ENCODE measurements around the gene SIPA1L3.
"Not testable (repeated sequence)": the region's sequence is repeated elsewhere in the genome, so short reads cannot be mapped to it uniquely, and the experiment has no call there.

The SIPA1L3 gene

DNA sequence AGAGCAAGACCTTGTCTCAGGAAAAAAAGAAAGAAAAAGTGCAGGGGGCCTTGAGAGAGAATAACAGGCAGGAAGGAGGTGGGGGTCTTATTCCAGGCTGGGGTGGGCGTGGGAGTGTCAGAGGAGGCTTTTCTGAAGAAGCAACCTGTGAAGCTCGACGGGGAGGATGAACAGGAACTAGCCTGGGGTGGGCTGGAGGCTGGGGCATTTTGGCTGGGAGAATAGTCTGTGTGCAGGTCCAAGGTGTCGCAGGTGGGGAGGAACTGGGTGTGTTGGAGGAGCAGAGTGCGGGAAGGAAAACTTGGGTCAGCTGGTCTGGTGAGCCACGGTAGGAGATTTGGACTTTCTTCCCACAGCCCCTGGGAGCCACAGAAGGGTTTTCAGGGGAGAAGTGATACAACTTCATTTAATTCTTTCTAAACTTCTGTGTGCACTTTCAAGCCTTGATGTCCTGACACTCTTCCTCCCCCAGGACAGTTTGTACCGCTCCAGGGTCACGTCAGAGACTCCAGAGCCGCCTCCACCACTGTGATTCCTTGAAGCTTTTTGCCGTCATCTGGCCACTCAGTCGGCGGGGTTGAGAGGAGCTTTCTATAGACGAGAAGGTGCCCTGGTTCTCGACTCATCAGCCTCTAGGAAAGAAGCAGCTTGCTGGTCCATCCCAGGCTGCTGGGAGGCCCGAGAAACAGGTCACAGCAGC is 138.7 kb downstream of the SIPA1L3 start:
- DNase-seq (ENCODE audit: low read depth): no peak

DNA sequence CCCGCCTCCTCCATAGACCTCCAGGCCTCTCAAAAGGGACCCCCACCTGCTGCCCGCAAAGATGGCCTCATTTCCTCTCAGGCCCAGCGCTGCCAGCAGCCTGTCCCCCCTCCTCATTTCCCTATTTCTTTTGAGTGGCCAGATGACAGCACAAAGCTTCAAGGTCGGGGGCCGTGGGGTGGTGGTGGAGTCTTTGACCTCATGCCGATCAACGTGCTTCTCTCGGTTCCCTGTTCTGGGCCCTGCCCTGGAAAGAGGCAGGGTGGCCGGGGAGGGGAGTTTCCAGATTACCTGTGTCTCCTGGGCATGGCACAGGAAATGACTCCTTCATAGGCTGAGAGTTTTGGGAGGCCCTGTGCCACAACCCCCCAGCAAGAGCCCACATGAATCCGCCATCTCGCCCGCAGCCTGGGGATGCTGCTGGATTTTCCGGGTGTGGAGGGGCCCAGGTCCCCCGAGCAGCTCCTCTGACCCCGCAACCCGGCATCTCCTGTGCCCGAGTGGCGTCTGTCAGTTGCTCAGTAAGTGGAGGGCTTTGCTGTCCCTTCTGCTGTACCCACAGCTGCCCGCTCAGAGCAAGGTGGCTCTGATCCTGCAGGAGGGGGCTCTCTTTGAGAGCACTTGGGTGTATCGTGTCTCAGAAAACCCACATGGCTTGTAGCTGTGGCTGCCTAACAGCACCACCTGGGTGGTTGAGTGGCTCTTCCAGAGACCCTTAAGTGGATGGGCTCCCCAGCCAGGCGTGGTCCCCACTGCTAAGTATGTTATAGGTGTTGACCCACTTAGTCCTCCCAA is 139.4 kb downstream of the SIPA1L3 start:
- DNase-seq (ENCODE audit: low read depth): no peak

DNA sequence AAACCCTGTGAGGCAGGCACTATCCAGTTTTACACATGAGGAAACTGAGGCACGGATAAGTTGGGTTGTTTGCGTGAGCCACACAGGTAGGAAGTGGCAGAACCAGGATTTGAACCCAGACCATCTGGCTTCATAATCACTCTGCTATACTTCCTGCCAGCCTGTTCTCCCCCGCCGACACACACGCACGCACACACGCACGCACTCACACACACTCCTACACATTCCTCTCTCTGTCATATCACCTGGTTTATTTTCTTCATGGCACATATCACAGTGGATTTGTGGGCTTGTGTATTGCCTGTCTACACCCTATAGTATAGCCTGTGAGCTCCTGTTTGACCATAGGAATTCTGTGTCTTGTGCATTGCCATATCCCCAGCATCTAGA is 140.0 kb downstream of the SIPA1L3 start:
- no peak for DNase-seq (ENCODE audit: low read depth)

DNA sequence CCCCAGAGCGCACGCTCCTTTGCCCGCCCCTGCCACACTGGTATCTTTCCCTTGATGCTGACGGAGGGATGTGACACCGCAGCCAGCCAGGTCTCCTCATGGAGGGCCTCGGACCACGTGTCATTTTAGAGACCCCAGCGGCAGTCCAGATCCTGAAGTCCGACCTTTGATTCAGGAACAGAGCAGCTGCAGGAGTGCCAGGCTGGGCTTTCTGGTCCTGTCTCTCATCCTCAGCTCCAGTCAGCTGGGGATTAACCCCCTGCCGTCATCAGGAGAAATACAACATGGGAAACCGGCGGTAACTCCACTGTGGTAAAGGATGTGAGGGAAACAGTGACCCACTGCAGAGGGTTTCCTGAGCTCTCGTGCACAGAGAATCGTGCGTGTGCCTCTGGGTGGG is 140.6 kb downstream of the SIPA1L3 start:
- no peak for DNase-seq (ENCODE audit: low read depth)

DNA sequence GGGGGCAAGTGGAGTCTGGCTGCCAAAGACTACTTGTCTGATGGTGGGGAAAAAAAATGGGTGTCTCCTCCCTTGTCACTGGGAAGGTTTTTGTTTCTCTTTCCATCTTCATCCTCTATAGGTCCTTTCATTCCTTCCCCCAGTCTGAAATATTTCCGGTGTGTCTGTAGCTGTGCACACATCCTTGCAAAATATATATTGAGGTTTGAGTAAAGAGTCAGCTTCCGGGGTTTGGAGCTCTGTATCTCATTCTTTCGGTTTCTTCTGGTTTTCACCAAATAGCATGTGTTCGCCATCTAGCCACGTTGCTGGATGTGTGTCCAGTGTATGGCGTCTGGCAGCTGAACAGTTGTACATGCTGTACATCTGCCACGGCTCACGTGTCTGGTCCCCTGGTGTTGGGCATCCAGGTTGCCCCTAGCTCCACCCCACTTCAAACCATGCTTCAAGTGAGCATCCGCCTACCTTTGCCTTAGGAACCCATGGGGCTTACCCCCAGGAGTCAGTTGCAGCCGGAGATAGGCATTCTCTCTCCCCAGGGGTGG is 142.2 kb downstream of the SIPA1L3 start:
- DNase-seq (ENCODE audit: low read depth): no peak

GRCh38 chr19:38055010-38055409 is 148.0 kb downstream of the SIPA1L3 start:
- no peak for DNase-seq (ENCODE audit: low read depth)

- DNase-seq (ENCODE audit: low read depth): no peak
Observed at GRCh38 chr19:38055655-38056521, 148.9 kb downstream of the SIPA1L3 start.

DNA sequence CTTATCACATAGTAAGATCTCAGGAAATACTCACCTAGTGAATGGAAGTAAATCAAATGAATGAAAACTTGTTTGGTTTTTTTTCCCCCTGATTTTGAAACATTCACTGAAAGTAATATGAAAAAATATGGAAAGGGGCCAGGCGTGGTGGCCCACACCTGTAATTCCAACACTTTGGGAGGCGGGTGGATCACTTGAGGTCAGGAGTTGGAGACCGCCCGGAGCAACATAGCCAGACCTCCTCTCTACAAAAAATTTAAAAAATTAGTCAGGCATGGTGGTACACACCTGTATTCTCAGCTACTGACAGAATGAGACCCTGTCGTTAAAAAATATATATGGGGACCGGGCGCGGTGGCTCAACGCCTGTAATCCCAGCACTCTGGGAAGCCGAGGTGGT is 149.6 kb downstream of the SIPA1L3 start:
- no peak for DNase-seq (ENCODE audit: low read depth)

DNA sequence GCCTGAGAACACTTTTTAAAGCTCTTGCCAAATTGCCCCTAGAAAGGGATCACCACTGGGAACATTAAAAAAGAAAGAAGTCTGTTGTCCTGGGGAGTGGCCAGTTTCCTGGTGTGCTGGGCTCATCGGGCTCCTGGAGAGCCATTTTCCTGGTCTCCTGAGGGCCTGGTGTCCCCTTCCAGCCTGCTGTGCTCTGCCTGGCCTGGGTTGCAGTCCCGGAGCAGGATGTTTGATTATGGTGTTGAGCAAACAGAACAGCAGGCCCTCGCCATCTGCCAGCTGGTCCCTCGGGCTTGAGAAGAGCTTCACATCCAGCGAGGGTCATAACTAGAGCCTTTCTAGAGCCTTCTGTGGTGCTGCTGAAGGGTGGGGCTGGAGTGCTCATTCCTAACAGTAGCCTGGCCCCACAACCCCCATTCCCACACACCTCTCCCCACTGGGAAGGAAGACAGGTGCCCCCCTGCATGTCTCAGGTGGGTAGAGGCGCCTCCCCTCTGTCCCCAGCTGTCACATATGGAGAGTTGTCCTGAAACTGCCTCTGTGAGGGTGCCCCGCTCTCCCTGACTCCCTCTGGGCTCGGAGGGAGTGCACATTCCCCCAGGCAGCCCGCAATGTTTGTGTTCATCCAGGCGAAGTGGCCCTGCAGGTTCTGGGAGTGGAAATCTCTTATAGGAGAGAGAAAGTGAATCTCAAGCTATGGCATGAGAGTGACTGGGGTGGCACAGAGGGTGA is 151.1 kb downstream of the SIPA1L3 start:
- DNase-seq (ENCODE audit: low read depth): no peak

DNA sequence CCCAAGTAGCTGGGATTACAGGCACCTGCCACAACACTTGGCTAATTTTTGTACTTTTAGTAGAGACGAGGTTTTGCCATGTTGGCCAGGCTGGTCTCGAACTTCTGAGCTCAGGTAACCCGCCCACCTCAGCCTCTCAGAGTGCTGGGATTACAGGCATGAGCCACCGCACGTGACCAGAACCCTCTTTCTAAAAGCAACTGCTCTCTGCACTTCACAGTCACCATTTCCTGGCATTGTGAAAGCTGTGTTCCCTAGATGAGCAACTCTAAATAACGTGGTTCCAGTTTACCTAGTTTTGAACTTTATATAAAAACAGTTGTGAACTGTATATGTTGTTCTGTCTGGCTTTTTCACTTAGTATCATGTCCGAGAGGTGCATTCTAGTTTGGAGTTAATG is 152.9 kb downstream of the SIPA1L3 start:
- no peak for DNase-seq (ENCODE audit: low read depth)

DNA sequence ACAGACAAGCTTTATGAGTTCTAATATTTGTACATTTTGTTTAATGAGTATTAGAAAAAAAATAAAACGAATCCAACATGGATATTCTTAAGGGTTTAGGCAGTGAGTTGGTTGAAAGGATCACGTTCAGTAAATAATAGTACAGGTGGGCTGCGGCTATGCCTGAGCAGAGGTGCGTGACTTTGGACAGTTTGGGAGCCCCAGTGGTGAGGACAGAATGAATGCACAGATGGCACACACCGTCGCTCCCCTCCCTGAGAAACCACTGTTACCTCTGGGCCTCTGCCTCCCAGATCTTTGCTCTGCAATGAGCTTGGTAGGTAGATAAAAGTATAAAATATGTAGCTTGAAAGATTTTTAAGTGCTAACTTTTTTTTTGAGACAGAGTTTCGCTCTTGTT is 153.3 kb downstream of the SIPA1L3 start:
- no peak for DNase-seq (ENCODE audit: low read depth)

DNA sequence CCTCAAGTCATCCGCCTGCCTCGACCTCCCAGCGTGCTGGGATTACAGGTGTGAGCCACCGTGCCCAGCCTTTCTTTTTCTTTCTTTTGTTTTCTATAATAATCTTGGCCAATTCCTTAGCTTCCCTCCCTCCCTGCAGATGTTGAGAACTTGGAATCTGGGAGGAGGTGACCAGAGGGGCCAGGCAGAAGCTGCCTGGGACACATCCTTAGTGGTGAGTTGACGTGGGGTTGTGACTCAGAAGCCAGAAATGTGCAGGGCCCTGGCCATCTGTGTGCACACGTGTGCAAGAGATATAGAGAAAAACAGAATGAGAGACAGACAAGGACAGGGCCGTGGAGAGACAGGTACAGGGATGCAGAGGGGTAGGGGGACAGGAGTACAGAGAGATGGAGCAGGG is 154.3 kb downstream of the SIPA1L3 start:
- peak; percentile 68 for DNase-seq (ENCODE audit: low read depth)

- DNase-seq (ENCODE audit: low read depth): no peak
Observed at GRCh38 chr19:38062959-38063761, 156.2 kb downstream of the SIPA1L3 start.

DNA sequence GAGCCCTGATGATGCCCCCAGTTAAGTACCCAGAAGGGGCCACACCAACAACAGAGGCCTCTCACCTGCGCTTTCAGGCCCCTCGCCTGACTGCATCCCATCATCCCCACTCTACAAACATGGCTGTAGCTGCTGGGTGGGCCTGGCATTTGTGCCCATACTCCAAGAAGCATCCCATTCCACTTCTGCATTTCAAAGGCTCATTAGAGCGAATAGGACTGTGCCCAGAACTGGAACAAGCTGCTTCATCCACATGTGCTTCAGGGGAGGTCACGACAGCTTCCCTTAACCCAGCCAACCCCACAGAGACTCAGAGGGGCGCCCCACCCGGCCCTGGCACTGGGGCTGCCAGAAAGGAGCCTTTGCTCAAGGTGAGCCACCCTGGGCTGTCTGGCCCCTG is 156.9 kb downstream of the SIPA1L3 start:
- no peak for DNase-seq (ENCODE audit: low read depth)

DNA sequence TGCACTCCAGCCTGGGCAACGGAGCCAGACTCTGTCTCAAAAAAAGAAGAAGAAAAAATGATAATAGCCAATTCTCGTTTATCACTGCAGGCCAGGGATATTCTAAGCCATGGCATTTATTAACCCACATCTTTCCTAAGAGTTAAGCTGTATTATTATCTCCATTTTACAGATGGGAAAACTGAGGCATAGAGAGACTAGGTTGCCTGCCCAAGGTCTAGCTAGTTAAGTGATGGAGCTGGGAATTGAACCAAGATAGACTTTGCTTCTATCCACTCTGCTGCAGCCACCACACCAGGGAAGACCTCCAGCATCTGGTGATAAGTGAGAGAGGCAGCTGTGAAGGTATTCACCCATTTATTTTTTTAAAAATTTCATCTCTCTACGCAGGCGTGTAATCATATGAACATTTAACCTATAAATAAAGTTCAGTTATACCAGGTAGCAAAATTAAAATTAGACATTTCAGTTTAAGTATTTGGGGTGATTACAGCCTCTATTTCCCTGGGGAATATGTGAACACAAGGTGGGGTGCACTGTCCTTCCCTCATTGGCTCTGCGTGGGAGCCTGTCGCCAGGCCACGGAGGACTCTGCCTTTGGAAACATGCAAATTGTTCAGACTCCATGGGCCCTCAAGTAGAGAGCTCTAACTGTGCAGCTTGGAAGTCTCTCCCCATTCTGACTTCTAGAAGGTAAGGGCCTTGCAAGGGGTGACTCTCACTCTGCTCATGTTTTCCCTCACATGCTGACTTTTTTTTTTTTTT is 157.8 kb downstream of the SIPA1L3 start:
- DNase-seq (ENCODE audit: low read depth): no peak

DNA sequence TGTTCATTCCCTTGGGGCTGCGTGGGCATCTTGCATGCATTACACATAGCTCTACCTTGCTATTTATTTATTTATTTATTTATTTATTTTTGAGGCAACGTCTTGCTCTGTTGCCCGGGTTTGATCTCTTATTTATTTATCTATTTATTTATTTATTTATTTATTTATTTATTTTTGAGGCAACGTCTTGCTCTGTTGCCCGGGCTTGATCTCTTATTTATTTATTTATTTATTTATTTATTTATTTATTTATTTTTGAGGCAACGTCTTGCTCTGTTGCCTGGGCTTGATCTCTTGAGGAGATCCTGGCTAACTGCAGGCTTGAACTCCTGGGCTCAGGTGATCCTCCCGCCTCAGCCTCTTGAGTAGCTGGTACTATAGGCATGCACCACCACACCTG is 158.8 kb downstream of the SIPA1L3 start:
- not testable (repeated sequence) for DNase-seq (ENCODE audit: low read depth)

DNA sequence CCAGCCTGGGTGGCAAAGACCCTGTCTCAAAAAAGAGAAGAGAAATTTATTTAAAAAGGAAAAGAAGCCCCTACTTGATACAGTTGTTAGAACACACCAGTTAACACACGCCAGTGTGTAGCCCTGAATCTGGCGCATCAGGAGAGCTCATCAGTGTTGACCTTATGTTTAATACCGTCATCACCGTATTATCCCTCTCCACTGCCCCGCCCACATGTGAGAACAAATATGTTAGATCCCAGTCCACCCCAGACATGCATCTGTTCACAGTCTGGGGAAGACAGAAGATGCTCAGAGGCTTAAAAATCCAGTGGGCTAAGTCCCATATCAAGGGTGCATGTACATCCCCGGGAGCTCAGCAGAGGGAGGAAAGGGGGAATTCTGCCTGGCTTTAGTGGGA is 161.8 kb downstream of the SIPA1L3 start:
- no peak for DNase-seq (ENCODE audit: low read depth)

- DNase-seq (ENCODE audit: low read depth): peak; percentile 47
Observed at GRCh38 chr19:38070573-38070972, 163.6 kb downstream of the SIPA1L3 start.

DNA sequence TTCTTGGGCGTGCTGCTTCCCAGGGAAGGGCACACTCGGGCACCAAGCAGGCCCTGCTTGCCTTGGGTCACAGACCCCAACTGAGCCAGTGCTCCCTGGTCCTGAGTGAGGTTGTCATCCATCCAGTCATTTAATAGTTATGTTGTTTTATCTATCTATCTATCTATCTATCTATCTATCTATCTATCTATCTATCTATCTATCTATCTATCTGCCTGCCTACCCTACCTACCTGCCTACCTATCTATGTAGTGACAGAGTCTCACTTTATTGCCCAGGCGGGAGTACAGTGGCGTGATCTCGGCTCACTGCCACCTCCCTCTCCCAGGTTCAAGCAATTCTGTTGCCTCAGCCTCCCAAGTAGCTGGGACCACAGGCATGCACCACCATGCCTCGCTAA is 164.0 kb downstream of the SIPA1L3 start:
- DNase-seq (ENCODE audit: low read depth): not testable (repeated sequence)

- DNase-seq (ENCODE audit: low read depth): no peak
Observed at GRCh38 chr19:38071647-38072046, 164.6 kb downstream of the SIPA1L3 start.
